Testis (tissue), 2 donors: ENCODE results near the gene ABCC12.

Experiments
- CTCF ChIP-seq, 3 experiments: fragments of 450-650 bp in 2 of 3; fragments of 200-600 bp in 1 of 3; sonication (generic) in 1 of 3; IDR thresholded peaks; one replicate each; pipeline ENCODE4 v1.5.1; 2016 to 2019; ENCODE audit warnings: antibody characterized with exemption in 3 of 3, mild to moderate bottlenecking in 2 of 3, moderate library complexity in 1 of 3
- POLR2A ChIP-seq: fragments of 450-650 bp; IDR thresholded peaks from one replicate; pipeline ENCODE4 v1.6.1; 2017; ENCODE audit warnings: antibody characterized with exemption, mild to moderate bottlenecking, moderate library complexity

- no peak for TF ChIP-seq POLR2A
- peak; percentile 61 to 79 (median 63) for TF ChIP-seq CTCF (IDR thresholded peaks at IDR 0.05)
These were observed 38.3 kb downstream of the ABCC12 start for GRCh38 chr16:48117217-48118105.
